Activated effector memory CD4-positive, alpha-beta T cell treated with anti-CD3 and anti-CD28 coated beads, Interleukin-2, amount 50 U/mL, for 16 hours (primary cell): ENCODE measurements around the gene ANKFN1.
"Not testable (repeated sequence)": the region's sequence is repeated elsewhere in the genome, so short reads cannot be mapped to it uniquely, and the experiment has no call there.

ENCODE experiments used
- DNase-seq: peaks from one replicate; pipeline ENCODE4 v3.0.0-alpha.2; 2020

The ANKFN1 gene

GRCh38 chr17:56185491-56186221, 32.4 kb downstream of the ANKFN1 start:
- no peak for DNase-seq

DNA sequence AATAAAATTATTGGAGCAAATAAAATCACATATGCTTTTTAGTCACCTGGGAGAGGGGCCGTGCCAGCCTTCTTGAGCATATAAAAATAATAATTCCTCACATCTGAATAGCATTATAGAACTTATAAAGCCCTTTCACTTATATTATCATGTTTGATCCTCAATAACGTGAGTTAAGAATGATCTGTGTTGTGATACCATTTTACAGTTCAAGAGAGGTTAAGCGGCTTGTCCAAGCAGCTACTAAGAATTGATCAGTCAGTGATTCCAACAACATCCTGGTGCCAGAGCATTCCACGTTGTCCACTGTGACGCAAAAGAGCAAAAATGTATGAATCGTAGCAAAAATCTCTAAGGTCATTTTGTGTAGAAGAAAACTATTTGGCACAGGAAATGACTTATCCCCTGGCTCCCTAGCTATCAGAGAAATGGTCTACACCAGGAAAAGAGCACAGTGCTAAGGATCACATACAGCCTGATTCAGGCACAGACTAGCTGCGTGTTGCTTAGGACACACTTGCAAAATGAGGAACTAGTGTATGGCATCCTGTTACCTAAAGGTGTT, 33.0 kb downstream of the ANKFN1 start:
- no peak for DNase-seq

DNA sequence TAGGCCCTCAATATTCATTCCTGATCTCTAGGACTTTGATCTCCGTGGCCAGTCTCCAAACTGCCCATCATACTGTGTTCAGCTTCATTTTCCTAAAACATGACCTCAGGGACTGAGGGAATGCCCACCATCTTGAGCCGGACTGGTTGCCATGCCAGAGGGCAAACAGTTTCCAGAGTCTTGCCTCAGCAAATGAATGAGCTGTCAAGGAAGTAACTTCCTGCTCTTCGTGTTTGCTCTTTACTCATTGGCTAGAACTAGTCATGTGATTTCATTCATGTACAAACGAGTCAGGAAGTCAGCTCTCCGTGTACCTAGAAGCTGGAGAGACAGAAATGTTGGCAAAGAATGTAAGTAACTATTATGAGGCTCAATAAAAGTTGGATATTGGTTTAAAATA, 50.2 kb downstream of the ANKFN1 start:
- no peak for DNase-seq

GRCh38 chr17:56206351-56206750, 53.1 kb downstream of the ANKFN1 start:
- no peak for DNase-seq

- DNase-seq = no peak
Measured at GRCh38 chr17:56213031-56213430, 59.8 kb downstream of the ANKFN1 start.

DNA sequence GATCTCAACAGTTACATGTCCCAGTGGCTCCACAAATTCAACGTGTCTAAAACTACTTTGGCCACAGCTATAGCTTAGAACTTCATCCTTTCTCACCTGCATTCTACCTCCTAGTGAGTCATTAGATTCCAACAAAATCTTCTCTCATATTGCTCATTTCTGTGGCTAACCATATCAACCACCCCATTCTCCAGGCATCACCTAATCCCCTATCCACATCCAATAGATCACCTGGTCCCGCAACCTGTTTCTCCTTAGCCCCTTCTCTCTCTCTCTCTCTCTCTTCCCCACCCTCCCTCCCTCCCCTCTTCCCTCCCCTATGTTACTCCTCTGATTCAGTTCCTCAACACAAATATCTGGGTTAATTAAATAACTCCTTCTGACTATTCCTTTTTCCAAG, 64.6 kb downstream of the ANKFN1 start:
- DNase-seq = no peak

DNA sequence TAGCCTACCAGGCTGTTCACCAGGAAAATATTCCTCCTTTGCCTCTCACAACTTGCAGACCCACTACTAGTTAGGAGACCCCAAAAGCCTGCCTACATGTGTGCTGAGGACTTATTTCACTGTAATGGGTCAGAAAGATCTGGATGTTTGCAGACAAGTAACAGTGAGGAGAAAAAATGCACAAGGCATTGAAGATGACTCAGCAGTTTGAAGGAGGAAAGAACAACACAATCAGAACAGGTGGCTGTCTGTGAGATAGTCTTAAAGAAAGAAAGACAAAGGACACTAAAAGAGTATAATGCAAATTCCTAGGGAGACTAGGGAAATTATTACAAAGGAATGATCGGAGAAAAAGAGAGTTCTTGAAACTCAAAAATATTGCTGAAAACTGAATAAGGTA, 69.0 kb downstream of the ANKFN1 start:
- no peak for DNase-seq

- DNase-seq = no peak
Measured at GRCh38 chr17:56230660-56231059, 77.4 kb downstream of the ANKFN1 start.

DNA sequence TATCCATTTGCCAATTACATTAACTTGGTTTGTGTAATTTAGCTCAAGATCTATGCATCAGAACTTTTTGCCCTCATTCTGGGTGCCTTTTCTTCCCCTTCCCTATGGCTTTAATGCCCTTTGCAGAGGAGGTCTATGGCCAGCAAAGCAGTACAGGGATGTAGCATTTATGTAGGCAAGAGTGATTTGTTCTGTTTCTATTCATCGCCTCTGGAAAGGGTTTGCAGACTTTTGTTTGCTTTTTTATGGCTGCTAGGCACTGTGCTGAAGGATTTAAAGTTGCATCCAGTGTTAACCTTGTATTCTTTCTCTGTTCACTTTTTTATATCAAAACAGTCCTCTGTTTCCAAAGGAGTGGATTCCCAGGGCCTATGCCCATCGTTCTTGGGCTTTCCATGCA, 78.0 kb downstream of the ANKFN1 start:
- DNase-seq = no peak

DNA sequence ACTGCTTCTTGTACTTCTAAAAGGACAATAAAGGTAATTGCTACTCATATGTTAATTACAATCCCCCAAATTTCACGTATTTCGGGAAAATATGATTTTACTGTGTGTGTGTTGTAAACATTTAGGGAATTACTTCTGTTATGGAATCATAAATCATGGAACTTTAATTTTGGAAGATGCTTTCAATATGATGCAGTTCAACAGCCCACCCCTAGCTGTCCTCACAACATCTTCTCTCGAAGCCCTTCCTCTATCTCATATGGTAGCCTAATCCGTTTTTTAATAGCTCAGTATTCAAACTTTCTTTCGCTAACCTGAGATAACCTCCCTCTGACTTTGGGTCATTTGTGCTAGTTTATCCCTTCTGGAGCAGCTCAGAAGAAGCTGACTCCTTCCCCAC, 78.4 kb downstream of the ANKFN1 start:
- no peak for DNase-seq

GRCh38 chr17:56244268-56244890, 91.1 kb downstream of the ANKFN1 start:
- DNase-seq = no peak

DNA sequence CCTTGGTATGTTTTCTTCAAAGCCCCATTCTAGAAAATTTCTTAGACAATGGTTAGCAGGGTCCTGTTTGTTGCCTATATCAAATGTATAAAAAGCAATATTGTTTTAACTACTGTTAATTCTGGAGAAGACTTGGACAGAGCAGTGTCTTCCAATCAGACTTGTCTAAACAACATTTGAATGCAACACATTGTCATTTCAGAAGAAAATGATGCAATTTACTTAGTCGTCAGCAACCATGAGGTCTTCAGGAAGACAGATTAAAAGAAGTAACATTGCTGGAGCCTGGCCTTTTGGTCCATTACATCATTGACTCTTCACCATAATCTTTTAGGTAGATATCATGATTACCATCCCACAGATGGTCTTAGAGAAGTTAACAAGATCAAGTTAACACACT, 94.5 kb downstream of the ANKFN1 start:
- DNase-seq = no peak

DNA sequence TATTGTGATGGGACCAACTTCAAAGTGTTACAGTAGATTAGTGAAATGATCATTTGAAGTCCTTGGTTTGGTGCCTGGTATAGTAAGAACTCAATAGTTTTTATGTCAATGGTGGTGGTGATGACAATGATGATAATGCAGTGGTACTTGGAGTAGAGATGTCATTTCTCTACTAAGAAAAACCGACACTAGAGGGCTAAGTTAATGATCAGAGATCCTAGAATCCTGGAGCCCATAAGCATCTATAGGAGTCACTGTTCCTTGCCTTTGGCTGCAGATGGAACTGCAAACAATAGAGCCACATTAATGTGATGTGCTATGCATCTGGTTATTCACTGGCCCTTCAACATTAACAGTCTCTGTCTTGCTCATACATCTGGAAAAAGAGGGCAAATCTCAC, 103.8 kb downstream of the ANKFN1 start:
- DNase-seq = no peak

DNA sequence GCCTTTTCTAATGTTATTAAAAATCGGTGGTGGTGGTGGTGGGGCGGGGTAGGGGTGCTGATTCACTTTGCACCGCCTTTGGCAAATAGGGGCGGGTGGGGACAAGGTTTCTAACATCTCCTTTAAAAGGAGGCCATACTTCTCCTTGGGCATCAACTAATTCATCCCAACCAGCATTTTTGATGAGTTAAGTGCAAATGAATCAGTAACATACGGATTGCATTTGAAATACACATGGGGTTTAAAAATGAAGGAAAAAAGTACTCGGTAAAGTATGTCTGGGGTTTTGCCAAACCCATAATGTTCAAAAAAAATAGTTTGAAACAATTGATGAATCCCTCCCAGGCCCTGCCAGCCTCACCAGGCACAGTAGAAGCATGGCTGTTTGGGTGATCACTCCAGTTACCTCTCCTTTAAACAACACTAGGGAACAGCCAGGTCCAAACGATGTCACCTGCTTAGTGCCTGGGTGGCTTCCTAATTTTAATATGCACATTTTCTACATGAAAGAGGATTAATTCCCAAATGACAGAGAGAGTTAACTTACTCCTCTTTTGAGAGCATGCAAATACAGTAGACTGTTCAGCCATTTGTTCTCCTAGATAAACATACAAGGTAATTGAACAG, 107.2 kb downstream of the ANKFN1 start:
- DNase-seq = no peak

DNA sequence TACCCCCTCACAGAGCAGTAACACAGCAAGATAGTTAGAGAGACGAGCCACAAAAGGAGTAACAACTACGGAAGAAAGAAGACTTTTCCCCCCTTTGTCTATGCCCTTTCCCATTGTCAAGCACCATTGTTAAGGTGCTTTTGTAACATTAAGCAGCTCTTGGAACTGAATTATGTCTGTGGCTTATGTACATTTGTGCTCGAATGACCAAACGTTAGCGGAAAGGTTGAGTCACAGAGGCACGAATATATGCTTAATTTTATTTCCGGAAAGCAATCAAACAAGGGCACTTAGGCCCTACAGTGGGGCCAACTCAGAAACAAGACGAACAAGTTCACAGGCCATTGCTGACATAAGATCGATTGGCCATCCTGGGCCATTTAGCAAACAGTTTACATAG, 109.5 kb downstream of the ANKFN1 start:
- DNase-seq = no peak

GRCh38 chr17:56269556-56270389, 116.5 kb downstream of the ANKFN1 start:
- no peak for DNase-seq

- no peak for DNase-seq
Measured at GRCh38 chr17:56274491-56274890, 121.2 kb downstream of the ANKFN1 start.

DNA sequence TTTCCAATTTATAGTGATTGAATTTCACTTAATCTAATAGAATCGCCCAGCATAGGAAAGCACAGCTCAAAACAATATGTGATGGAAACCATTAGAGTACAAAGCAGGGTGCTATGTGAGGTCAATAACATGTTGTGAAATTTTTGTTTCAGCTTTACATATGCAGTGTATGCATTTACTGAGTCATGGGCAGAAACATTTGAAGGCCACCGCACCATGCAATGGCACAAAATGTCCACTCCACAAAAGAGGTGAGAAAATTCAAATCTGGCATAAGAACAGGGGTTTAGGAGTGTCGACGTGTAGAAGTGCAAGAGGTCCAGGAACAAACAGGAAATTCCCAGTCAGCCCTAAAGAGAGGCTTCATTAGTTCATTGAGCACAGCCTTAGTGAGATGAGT, 131.2 kb downstream of the ANKFN1 start:
- DNase-seq = no peak

DNA sequence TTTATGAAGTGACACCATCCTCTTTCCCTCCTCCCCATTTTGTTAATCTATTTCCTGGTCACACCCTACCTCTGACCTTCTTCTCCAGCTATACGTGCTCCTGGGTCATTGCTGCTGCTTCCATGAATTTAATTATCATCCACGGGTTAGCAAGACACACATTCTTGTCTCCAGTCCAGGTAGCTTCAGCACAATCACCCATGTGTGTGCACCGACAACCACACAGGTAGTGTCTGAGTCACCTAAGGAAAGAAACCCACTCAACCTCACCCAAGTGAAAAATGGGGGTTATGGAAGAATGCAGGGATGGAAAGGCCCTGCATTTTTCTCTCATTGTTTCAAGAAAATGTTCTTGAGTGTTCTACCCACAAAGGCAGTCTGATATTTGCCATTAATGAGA, 135.5 kb downstream of the ANKFN1 start:
- not testable (repeated sequence) for DNase-seq

- DNase-seq = no peak
Measured at GRCh38 chr17:56289321-56289720, 136.0 kb downstream of the ANKFN1 start.

DNA sequence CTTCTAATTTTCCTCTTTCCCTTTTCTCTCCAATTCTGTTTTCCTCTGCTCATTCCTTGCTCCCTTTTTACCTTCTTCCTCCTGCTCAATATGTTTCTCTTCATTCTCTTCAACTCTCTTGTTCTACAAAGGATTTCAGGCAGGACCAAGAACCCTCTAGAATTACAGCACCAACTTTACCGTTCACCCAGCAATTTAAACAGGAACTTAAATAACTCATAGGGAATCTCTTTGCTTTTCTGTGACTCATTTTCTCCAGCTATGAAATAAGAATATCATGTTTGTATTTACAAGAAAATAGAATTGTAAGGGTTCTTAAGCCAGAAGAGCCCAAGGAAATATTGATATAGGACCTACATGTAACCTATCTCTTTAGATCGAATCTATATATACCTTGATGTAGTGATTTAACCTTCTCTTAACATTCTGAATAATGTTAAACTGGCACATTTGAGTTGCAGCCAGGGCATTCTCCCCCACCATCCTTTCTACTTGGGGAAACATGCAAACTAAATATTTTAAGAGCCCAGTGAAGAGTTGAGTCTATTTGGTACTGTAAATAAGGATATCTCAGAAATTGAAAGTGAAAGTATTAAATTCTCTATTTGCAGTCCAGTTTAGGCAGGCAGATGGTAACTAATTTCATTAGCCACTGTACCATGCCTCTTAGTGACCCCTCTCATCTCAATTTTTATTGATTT, 137.0 kb downstream of the ANKFN1 start:
- DNase-seq = no peak

GRCh38 chr17:56290802-56291118, 137.5 kb downstream of the ANKFN1 start:
- no peak for DNase-seq
